ENCODE results near the gene PDE7B.

- TF ChIP-seq CTCF (conservative IDR thresholded peaks at IDR 0.05; ENCODE audit: low read length) (no peak), EZH2phosphoT487 (IDR thresholded peaks at IDR 0.05; ENCODE audit: borderline replicate concordance, low read depth, low read length) (no peak)
These were observed 69.2 kb downstream of the PDE7B start for GRCh38 chr6:135920689-135921088.

Data from OCI-LY7 (cell line).